ENCODE data around the gene SRR.

The SRR gene

DNA sequence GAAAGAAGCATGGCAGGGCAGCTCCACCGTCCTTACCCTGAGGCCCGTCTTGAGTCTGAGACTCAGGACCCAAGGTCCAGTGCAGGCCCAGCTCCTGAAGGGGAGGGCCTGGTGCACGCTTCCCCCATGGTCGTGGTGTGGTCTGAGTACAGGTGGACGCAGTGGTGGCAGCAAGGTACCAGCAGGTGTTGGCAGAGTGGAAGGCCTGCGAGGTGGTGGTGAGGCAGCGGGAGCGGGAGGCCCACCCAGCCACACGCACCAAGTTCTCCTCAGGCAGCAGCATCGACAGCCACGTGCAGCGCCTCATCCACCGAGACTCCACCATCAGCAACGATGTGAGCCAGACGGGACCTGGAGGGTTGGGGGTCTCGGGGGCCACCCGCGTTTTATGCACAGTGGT is 69.4 kb downstream of the SRR start:
- no peak for DNase-seq

Measured in GOT3 (cell line).